DMS 273 treated with DMSO at 0.1 percent for 48 hours (cell line): ENCODE results near the gene SOX6.
"Not testable (repeated sequence)": the region's sequence is repeated elsewhere in the genome, so short reads cannot be mapped to it uniquely, and the experiment has no call there.

Experiments
- DNase-seq: peaks from one replicate; lab custom pipeline; 2025; lab: John Stamatoyannopoulos, UW

The SOX6 gene

GRCh38 chr11:16356057-16356760 is at the start of gene SOX6:
TSS of gene SOX6 (minus strand) at chr11:16356546. CDS start at chr11:16341248, 15,298 bp downstream.
- no peak for DNase-seq

GRCh38 chr11:16404781-16405285 is 48.5 kb upstream of the SOX6 start:
- no peak for DNase-seq

- no peak for DNase-seq
Measured at GRCh38 chr11:16403851-16404250, 47.5 kb upstream of the SOX6 start.

- DNase-seq: no peak
Measured at GRCh38 chr11:16403448-16403803, 47.1 kb upstream of the SOX6 start.

GRCh38 chr11:16402654-16403447 is 46.5 kb upstream of the SOX6 start:
- no peak for DNase-seq

- no peak for DNase-seq
Measured at GRCh38 chr11:16397390-16397789, 41.0 kb upstream of the SOX6 start.

DNA sequence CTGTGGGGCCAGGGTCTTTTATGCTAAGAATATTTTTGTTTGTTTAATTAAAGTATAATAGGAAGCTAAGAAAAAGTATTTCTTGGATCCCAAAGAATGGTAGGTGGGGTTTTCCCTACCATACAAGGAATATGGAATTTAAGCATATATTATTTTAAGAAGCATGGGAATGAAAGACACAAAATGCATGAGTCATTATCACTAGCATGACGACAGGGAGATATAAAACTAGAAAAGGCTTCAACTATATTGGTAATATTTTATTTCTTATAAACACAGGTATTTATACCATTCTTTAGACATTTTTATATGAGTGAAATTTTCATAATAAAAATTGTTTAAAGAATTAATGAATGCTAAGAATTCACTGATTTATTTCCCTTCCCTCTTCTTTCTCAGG is 39.3 kb upstream of the SOX6 start:
- DNase-seq: no peak

DNA sequence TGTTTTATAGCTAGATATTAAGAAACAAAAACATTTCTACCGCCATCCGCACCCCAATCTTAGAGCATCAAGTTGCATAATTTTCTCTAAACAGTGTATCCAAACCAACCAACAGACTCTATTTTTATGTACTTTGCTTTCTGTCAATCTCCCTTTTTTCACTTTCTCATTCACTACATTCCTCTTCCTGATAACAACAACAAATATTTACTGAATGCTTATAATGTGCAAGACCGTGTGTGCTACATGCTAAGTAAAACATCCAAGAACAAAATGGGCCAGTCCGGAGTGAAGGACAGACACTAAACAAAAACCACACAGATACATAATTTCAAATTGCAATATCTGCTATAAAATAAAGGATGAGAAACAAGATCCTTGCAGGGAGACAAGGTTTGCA is 38.6 kb upstream of the SOX6 start:
- no peak for DNase-seq

DNA sequence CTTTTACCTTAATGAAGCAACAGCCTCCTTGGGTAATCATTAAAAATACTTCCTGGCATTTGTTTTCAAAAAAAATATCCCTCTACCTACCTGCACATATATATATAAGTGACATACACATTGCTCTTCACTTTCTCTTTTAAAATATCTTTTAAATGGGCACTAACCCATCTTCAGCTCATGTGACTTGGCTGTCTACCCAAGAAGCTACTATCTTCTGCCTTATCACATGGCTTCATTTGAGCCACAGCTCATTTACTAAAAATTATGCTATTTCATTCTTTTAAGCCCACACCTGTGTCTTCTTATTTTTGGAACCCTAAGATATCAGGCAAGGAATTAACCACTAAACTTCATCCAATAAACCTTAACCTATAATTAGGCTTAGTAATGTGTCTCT is 37.0 kb upstream of the SOX6 start:
- no peak for DNase-seq

GRCh38 chr11:16392616-16393015 is 36.3 kb upstream of the SOX6 start:
- no peak for DNase-seq

- not testable (repeated sequence) for DNase-seq
Measured at GRCh38 chr11:16390826-16391225, 34.5 kb upstream of the SOX6 start.

GRCh38 chr11:16385099-16385498 is 28.8 kb upstream of the SOX6 start:
- no peak for DNase-seq

DNA sequence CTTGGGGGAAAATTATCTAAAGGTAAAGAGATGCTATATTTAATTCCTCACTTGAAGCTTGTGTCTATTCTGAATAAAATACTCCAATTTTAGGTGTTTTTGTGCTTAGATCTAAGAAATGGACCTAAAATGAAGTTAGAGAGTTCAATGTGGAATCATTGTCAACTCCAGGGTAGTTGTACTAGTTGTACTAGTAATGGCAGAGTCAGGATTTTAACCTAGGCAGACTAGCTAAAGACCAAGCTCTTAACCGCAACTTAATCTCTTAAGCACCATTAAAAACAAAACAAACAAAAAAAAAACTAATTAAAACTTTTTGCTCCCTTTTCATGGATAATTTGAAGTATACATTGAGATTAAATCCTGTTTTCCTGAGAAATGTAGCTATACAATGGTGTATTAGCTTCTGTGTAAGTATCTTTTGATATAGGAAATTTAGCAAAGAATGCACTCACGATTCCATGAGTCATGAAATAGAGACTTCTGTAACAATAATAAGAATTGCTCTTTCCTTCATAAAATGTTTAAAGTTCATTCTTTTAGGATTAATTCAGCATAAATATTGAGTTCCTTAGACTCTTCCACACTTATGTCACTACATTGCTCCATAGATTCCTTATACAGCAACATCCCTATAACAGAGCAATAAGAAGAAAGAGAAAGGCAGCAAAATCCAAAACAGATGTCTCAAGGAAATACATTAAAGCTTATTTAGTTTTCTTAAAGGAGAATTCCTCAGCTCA is 26.5 kb upstream of the SOX6 start:
- no peak for DNase-seq

DNA sequence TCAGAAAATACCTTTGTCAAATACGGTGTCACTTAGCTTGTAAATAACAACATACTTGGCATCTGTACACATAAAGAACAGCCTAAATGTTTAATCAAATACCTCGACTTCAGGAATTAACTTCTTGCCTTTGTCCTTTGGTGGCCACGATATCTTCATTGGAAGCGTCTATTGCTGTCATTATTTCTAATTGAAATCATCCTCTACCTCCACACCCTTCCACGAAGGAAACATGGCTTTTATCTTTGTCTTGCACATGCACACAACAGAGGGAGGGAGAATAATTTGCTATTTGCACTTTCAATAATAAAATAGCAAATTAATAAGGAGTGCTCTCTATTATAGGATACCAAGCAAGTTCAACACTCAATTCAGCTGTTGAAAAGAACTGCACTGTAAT is 25.8 kb upstream of the SOX6 start:
- no peak for DNase-seq

- no peak for DNase-seq
Measured at GRCh38 chr11:16380941-16381568, 24.7 kb upstream of the SOX6 start.

DNA sequence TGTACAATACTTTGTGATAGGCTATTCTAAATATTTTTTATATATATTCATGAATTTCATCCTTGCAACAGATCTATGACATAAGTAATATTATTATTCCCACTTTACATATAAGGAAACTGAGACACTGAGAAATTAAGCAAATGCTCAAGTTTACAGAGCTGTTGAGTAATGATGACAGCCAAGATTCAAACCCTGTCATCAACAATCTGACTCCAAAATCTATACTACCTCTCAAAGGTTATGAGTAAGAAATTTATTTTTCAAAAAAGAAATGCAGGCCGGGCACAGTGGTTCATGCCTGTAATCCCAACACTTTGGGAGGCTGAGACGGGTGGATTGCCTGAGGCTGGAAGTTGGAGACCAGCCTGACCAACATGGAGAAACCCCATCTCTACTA is 22.6 kb upstream of the SOX6 start:
- no peak for DNase-seq

GRCh38 chr11:16377746-16378145 is 21.4 kb upstream of the SOX6 start:
- DNase-seq: no peak

GRCh38 chr11:16375664-16376063 is 19.3 kb upstream of the SOX6 start:
- DNase-seq: not testable (repeated sequence)

- DNase-seq: no peak
Measured at GRCh38 chr11:16373768-16374167, 17.4 kb upstream of the SOX6 start.

- DNase-seq: no peak
Measured at GRCh38 chr11:16372355-16372754, 16.0 kb upstream of the SOX6 start.

DNA sequence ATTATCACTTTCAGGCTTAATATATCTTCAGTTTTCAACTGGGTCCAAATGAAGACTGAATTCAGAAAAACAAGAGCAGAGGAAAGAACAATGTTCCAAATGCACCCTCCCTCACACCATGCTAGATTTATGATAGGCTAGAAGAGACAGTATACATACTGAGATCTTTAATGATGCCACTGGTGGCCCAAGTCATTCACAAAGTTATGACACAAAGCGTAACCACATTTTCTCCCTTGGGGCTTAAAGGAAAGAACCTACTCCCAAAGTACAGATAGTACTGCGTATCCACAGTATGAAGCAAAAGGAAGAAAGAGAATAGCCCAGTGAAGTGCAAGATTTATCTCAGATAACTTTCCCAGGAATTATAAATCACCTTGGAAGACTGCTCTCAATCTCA is 10.9 kb upstream of the SOX6 start:
- no peak for DNase-seq

- DNase-seq: no peak
Measured at GRCh38 chr11:16365581-16366228, 9.4 kb upstream of the SOX6 start.
